ENCODE measurements around the gene GRID1. TPM values are rescaled to one million over a fixed set of nuclear protein-coding genes. Genes with fewer than 3 reads are reported as not detected.

The GRID1 gene
- total and polyA plus RNA-seq, 8 donors, result 0.31 to 8.5 (median 1.0) TPM; not detected in 1

- 73 to 86% (median 84%) methylated on average over 3 of the region's 3 CpGs for WGBS, 5 donors
- no peaks in the 10 kb centered on the region for H3K27me3 ChIP-seq
- DNase-seq, result no peak
- H3K9me3 ChIP-seq, result no peaks in the 10 kb centered on the region
- no peak for TF ChIP-seq CTCF (IDR thresholded peaks at IDR 0.05)
- TF ChIP-seq POLR2AphosphoS5 (IDR thresholded peaks at IDR 0.05), result no peak
- no peak for TF ChIP-seq POLR2A (IDR thresholded peaks at IDR 0.05)
- no peak for TF ChIP-seq EP300 (IDR thresholded peaks at IDR 0.05)
- intact Hi-C loops (cut with DNase I; ENCODE audit: low total_unique reads), result no loop called here
- H3K4me1 ChIP-seq, result no peaks in the 10 kb centered on the region
- H3K4me3 ChIP-seq, result no peak overlapping the region
- H3K27ac ChIP-seq, result no peak overlapping the region
- H3K36me3 ChIP-seq, result no peaks in the 10 kb centered on the region
Measured at GRCh38 chr10:85761906-85762445, 604.6 kb downstream of the GRID1 start.

- TF ChIP-seq EP300 (IDR thresholded peaks at IDR 0.05), result no peak
- no peak for TF ChIP-seq POLR2A (IDR thresholded peaks at IDR 0.05)
- no peak for TF ChIP-seq CTCF (IDR thresholded peaks at IDR 0.05)
- no peak for TF ChIP-seq POLR2AphosphoS5 (IDR thresholded peaks at IDR 0.05)
- no peaks in the 10 kb centered on the region for H3K9me3 ChIP-seq
- no peaks in the 10 kb centered on the region for H3K36me3 ChIP-seq
- no peak overlapping the region for H3K4me3 ChIP-seq
- H3K27ac ChIP-seq, result no peak overlapping the region
- WGBS, 5 donors, result 53 to 63% (median 56%) methylated on average over 5 of the region's 5 CpGs
- H3K4me1 ChIP-seq, result no peaks in the 10 kb centered on the region
- DNase-seq, result no peak
- no peaks in the 10 kb centered on the region for H3K27me3 ChIP-seq
- intact Hi-C loops (cut with DNase I; ENCODE audit: low total_unique reads), result no loop called here
Measured at GRCh38 chr10:85741626-85742300, 624.8 kb downstream of the GRID1 start.

GRCh38 chr10:85735997-85736396, 630.6 kb downstream of the GRID1 start:
- intact Hi-C loops (cut with DNase I; ENCODE audit: low total_unique reads), result no loop called here
- WGBS, 5 donors, result 63 to 80% (median 68%) methylated on average over 1 of the region's 1 CpG
- Histone ChIP-seq H3K36me3 (no peaks in the 10 kb centered on the region), H3K9me3 (no peaks in the 10 kb centered on the region), H3K4me3 (no peak overlapping the region), H3K4me1 (no peaks in the 10 kb centered on the region), H3K27ac (no peak overlapping the region), H3K27me3 (no peaks in the 10 kb centered on the region)
- TF ChIP-seq POLR2A (IDR thresholded peaks at IDR 0.05) (no peak), CTCF (IDR thresholded peaks at IDR 0.05) (no peak), POLR2AphosphoS5 (IDR thresholded peaks at IDR 0.05) (no peak), EP300 (IDR thresholded peaks at IDR 0.05) (no peak)
- DNase-seq, result no peak

- H3K27ac ChIP-seq, result no peak overlapping the region
- intact Hi-C loops (cut with DNase I; ENCODE audit: low total_unique reads), result no loop called here
- no peaks in the 10 kb centered on the region for H3K27me3 ChIP-seq
- no peaks in the 10 kb centered on the region for H3K36me3 ChIP-seq
- no peak for TF ChIP-seq POLR2AphosphoS5 (IDR thresholded peaks at IDR 0.05)
- no peak for TF ChIP-seq EP300 (IDR thresholded peaks at IDR 0.05)
- TF ChIP-seq CTCF (IDR thresholded peaks at IDR 0.05), result no peak
- TF ChIP-seq POLR2A (IDR thresholded peaks at IDR 0.05), result no peak
- H3K4me1 ChIP-seq, result no peaks in the 10 kb centered on the region
- 61 to 70% (median 64%) methylated on average over 7 of the region's 7 CpGs for WGBS, 5 donors
- DNase-seq, result no peak
- no peak overlapping the region for H3K4me3 ChIP-seq
- H3K9me3 ChIP-seq, result no peaks in the 10 kb centered on the region
Measured at GRCh38 chr10:85734791-85735190, 631.8 kb downstream of the GRID1 start.
